Medulla oblongata (tissue), 1 donor: ENCODE data around the gene TPX2.
A peak's percentile ranks its signal among the peaks of the same experiment; 100 is the strongest.

ENCODE experiments used
- DNase-seq: peaks from one replicate; pipeline ENCODE4 v3.0.0-alpha.2; 2015; ENCODE audit errors: extremely low spot score

TPX2 gene

DNA sequence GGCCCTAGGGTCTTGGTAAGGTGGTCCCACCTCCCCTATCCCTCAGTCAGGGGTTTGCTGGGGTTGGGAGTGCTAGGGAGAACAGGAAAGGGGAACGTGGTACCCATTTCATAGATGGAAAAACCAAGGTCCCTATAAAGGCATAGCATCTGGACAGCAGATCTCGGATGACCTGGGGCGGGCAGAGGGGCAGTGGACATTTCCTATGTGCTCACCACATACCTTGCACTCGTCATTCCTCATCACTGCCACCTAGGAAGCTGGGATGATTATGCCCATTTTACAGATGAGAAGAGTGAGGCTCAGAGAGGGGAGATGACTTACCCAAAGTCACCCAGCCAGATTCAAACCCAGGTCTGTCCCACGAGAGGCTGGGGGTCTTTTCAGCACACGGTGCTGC, 92.1 kb downstream of the TPX2 start:
- DNase-seq, result no peak

DNA sequence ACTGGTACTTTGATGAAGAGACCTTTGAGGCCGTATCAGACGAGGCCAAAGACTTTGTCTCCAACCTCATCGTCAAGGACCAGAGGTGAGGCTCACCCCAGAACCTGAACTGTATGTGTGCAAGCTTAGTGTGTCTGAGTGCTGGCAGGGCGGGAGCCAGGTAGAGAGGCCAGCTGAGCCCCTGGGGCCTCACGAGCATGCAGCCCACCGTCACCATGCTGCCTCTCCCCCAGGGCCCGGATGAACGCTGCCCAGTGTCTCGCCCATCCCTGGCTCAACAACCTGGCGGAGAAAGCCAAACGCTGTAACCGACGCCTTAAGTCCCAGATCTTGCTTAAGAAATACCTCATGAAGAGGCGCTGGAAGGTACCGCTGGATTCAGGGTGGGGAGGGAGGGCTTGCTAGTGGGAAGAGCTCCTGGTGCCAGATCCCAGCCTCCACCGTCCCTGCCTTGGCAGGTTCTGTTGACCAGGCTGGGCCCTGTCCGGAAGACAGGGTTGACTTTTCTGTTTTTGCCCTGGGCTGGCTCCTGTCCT, 92.7 kb downstream of the TPX2 start:
- no peak for DNase-seq

DNA sequence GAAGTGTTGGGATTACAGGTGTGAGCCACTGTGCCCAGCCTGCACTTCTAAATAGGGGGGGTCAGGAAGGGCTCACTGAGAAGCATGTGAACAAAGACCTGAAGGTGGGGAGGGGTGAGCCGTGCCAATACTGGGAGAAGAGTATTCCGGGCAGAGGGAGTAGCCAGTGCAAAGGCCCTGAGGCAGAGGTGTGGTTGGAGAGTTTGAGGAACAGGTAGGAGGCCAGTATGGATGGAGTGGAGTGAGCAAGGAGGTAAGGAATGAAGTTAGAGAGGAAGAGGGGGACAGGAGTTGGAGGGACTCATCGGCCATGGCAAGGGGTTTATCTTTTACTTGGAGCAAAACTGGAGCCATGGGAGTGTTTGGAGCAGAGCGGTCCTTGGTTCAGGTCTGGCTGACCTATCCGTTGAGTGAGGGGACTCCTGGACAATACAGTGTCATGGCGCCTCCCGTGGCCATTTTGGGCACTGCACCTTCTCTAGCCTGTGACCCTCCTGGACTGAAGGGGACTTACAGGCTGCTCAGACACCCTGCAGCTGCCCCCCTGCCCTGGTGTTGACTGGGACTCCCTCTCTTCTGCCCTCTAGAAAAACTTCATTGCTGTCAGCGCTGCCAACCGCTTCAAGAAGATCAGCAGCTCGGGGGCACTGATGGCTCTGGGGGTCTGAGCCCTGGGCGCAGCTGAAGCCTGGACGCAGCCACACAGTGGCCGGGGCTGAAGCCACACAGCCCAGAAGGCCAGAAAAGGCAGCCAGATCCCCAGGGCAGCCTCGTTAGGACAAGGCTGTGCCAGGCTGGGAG, 94.2 kb downstream of the TPX2 start:
- DNase-seq, result peak; percentile 28

DNA sequence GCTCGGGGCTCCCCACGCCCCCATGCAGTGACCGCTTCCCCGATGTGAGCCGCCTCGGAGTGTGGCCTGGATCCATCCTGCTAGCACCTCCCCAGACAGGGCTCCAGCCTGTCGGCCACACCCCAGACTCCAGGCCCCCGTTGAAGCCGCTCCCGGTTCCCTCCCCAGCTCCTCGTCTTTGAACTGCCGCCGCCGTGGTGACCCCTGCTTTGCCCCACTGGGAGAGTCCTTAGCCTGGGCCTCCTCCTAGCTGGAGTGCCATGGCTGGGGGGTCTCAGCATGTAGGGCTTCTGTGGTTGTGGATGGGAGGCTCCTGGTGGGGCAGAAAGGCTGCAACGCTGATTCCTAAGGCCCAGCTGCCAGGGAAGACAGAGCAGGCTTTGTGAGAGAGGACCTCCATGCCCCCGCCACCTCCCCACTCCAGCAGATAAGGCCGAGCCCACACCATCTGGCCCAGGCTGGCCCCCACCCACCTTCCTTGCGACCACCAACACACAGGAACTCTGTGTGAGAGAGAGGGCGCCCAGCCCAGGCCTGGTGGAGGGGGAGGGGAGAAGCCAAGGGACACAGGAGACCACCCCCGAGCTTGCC, 94.9 kb downstream of the TPX2 start:
- no peak for DNase-seq

DNA sequence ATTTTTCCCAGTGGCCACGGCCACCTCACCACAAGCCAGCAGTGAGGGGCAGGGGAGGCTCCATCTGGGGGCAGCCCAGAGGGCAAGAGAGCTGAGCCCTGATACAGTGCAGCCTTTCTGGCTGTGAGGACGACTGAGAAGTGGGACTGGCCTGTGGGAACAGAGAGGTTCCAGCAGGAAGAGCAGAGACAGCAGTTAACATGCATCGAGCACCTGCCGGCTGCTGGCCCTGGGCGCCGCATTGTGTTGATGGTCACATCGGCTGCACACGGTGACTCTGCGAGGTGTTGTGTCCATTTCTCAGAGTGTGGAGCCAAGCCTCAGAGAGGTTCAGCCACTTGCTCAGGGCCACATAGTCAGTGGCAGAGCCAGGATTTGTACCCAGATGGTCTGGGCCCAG, 96.5 kb downstream of the TPX2 start:
- no peak for DNase-seq

DNA sequence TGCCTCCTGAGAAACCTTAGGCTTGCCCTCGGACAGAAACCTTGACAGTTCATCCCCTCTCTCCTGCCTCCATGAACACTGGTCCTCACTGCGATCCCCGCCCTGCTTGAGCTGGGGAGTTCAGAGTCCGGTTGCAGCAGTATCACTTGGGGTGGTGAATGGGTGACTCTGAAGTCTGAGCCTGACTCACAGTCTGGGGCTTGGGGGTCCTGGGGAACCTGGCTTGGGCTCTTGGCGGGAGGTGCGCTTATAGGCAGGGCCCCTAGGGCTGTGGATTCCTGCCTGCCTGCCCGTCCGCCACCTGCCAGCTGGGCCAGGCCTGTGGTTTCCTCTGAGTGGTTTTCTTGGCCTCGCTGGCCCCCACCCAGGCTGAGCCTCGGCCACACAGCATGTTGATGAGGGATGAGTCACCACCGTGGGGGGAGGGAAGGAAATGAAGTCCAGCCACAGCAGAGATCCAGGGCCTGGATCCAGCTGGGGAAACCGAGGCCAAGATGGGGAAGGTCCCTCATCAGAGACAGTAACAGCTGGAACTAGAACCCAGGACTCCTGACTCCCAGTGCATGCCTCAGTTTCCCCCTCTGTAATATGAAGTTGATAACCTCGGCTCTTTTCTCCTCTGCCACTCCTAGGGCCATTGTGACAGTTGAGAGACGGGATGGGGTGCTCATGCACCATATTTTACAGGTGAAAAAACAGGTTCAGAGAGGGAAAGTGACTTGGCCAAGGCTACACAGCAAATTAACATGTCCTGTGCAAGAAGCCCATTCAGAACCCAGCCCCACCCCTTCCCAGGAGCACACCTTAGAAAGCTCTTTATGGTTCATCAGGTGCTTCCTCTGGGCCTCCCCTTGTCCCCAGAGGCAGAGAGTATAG, 97.1 kb downstream of the TPX2 start:
- peak; percentile 79 for DNase-seq

DNA sequence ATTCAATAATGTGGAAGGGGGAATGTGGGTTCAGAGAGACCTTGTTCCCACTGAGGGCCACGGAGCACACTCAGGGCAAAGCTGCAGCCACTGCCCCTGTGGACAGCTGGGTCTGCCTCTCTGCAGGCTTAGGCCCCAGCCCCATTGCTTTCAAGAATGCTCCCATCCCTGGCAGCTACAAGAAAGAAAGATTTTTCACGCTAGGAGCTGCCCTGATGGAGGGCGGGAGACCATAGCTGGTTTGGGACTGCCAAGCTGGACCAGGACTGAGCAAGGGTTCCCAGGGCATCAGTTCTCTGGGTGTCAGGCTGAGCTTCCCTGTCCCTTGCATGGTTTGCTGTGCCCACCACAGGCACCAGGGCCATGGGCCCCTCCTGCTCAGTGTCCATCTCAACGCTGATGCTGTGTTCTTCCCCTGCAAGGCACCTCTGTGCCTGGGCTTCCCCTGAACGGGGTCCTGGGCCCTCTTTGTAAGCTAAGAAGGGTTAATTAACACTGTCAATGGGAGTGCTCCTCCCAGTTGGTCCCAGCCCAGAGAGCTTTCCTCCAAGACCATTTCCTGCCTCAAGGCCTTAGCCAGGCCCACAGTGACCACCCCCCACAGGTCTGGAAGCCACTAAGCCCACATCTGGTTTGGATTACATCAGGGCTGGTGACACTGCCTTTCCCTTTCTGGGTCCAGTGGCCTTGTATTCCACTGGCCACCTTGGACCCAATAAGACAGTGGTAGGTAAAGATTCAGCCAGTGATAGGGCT, 97.9 kb downstream of the TPX2 start:
- DNase-seq, result no peak

DNA sequence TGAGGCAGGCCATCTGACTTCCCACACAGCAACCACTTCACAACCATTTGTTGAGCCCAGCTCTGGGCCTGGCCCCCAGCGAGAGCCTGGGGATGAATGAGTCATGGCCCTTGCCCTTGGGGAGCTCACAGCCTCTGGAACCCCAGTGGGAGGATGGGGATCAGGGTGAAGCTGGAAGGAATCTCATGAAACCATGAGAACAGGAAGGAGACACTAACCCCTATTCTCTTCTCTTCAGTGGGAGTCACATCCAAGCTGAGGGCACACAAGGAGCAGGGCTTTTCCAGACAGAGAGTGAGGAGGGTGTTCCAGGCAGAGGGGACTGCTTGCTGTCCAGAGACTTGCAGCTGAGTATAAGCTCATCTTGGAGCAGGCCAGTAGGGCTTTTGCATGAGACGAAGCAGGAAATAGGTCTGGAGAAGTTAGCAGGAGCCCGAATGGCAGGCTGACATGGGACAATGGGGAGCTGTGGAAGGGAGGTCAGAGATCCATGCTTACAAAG, 98.9 kb downstream of the TPX2 start:
- DNase-seq, result no peak

DNA sequence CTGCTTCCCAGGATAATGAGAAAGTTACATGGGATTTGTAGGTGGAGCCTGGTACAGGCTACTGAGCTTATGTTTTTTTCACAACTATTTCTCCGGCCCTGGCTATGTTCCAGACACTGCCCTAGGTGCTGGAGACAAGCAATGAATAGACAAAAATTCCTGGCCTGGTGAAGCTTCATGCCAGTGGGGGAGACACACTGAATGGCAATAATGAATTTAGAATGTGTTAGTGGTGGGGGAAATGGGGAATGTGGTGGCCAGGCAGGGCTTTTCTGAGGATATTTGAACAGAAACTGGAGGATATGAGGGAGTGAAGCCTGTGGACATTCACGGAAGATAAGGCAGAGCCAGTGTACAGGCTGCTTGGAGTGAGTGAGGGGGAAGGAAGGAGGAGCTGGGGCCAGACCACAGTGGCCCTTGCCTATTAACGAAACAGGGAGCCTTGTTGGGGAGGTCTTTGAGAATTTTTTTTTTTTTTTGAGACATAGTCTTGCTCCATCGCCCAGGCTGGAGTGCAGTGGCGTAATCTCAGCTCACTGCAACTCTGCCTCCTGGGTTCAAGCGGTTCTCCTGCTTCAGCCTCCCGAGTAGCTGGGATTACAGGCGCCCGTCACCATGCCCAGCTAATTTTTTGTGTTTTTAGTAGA, 99.7 kb downstream of the TPX2 start:
- no peak for DNase-seq

DNA sequence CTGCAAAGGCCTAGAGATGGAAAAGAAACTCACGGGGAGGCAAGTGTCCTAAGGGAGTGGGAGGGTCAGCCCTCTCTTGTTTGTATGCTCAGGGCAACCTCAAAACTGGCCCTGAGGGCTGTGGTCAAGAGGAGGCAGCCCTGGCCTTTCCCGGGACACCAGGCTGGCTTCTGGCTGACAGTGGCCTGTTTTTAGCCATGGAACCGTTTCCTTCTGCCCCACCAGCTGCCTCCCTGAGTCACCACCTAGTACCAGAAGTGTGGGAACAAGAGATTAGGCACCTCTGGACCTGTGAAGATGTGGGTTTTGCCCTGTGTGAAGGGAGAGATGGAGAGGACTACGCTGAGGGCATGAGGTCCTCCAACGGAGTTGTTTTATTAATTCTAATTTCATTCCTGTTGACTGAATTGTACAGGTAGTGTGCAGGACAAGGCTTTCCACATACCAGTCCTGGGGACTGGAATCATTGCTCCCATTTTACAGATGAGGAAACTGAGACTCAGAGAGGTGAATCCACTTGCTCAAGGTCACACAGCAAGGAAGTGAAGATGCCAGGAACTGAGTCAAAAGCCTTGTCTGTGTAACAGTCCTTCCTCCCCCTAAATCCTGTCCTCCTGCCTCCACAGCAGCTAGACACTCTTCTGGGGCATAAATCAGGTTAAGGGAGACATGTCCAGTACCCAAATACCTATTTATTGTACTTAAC, 100.8 kb downstream of the TPX2 start:
- DNase-seq, result no peak

DNA sequence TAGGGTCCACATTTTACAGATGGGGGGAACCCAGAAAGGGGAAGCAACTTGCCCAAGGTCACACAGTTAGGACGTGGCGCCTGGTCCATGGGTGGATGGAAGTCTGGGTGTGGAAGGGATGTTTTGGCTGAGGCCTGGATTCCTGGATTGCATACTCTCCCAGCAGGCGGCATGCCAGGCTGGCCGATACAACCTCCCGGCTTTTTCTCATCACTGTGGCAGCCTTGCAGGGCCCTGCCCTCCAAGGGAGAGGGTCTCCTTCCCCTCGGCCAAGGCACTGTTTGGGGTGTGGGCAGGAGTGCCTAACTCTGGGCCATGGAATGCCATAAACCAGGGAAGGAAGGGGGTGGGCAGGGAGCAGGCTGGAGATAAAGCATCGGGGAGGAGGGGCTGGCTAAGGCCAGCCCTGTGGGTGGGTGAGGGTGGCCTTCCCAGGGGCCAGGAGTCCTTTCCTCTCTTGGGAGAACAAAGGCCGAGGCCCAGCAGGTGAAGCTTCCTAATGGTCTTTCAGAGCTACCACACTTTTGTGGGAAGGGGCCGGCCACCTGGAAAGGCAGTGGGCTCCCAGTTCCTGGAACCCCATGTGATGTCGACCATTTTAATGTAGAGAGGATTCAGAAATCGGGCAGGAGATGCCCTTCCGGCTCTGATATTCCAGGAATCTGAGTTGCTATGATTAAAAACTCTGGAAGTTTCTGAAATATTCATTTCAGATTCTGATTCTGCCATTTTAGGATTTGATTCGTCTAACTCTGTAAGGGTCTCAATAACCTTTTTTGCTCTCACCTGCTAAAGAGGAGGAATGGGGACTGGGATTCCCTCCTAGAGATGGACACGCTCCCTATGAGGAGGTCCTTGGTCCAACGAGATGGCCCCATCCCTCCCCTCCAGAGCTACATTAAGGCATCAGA, 102.1 kb downstream of the TPX2 start:
- no peak for DNase-seq

DNA sequence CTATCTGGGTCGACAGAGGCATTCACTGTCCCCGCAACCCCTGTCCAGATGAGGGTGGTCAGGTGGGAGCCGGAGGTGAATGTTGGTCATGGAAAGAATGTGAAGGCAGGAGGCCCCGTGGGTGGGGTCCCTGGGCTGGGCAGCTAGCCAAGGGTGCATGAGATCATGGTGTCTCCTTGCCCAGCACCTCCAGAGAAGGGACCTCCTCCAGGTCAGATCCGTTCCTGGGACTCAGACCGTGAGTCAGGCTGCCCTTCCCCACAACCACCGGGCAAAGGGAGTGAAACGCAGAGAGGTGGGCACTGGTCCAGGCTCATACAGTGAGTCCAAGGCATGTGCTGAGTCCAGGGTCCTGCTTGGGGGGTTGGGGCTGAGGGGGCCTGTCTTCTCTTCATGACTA, 102.8 kb downstream of the TPX2 start:
- DNase-seq, result no peak

DNA sequence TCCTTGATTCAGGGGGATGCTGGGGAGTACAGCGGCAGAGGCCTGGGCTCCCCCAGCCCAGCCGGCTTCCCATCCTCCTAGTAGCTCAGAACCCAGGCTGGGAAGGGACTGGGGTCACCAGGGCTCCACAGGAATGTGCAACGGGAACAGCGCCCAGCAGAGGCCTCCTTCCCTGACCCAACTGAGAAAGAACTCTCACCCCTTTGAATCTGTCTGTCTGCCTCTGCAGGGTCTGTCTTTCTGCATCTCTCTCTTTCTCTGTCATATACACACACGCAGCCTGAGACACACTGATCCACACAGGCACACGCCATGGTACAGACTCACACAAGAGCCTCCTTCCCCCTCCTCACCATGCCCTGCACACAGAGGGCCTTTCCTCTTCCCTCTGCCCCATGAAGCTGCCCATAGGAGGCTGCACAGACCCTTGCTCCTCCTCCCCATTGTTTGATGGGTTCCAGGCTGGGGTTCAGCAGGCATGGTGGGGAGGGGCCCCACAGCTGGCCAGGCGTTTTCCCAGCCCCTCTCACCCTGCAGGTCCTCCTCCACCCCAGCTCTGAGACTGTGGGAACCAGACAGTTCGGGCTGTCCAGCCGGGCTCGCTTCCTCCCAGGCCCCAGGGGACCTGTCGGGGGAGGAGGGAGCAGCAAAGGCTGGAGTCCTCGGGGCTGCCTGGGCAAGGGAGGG, 103.5 kb downstream of the TPX2 start:
- peak; percentile 17 for DNase-seq

DNA sequence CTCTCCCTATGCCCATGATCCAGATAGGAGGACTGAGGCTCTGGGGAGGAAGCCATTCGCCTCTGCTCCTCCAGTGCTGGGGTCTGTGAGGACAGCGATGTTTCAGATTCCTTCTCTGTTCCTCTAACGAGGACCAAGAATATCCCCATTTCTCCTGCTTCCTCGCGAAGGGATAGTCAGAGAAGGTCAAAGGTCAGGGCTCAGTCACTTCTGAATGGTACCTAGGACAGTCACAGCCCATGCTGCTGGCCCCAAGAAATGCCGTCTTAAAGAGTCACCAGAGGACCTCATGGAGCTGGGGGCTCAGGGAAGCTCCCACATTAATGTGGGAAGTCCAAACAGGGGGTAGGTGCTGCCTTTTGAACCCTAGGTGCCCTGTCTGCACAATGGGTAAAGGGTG, 104.2 kb downstream of the TPX2 start:
- no peak for DNase-seq

DNA sequence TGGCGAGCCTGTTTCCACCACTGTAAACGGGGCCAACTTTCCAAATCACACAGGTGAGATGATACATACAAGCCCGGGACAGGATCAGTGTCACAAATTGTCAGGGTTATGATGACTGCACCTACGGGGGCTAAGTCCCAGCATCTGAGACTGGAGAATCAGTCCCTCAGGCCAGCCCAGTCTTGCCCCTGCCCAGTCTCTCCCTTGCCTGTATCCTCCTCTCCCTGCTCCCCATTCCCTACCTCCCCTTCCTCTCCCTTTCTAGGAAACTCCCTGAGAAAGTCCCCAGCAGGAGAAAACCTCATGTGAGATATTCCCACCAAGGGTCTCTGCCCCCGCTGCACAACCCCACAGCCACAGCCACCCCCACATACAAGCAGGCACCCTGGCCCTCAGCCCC, 104.8 kb downstream of the TPX2 start:
- DNase-seq, result no peak

DNA sequence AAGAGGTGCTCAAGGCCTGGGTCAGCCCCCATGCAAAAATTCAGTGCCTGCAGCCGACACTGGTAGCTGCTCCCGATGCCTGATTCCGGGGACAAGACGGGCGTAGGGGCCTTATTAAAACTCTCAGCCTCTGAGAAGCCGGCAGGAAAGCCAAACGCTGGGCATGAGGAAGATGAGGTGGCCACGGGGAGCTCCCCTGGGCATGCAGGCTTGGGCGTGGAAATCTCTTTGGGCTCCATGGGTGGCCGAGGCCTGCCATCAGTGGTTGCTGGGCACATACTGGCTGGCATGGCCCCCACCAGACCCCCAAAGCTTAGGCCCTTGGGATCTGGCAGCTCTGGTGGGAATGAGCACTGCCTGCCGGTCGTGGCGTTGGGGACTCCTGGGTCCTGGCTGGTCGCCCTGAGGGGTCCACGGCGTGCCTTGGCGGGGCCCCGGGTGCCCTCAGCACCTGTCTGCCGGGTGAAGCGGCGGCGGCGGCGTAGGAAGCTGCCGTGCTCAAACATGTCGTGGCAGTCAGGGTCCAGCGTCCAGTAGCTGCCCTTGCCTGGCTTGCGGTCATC, 105.7 kb downstream of the TPX2 start:
- DNase-seq, result no peak

DNA sequence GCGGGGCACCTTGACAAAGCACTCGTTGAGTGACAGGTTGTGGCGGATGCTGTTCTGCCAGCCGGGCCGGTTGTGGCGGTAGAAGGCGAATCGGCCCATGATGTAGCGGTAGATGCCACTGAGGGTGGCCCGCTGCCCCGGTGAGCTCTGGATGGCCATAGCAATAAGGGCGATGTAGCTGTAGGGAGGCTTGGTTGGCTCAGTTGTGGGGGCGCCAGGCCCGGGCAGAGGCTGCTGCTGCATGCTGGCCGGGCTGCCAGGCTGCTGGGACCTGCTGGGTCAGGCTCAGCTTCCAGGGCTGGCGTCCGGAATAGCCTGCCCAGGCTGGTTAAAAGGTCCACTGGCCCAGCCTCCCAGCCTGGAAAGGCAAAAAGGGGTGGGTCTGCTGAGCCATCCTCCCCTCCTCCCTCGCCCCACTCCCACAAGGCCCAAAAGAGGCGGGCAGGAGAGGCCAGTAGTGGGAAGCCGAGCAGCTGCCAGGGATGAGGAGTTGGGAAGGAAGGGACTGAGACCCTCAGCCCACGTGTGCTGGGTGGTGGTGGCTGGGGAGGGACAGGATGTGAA, 106.3 kb downstream of the TPX2 start, which contains the start of gene FOXS1:
Gene FOXS1 (minus strand): TSS at position 305 of the 564 bp plus-strand sequence. CDS start 62 bp downstream, at position 243.
- peak; percentile 66 for DNase-seq

DNA sequence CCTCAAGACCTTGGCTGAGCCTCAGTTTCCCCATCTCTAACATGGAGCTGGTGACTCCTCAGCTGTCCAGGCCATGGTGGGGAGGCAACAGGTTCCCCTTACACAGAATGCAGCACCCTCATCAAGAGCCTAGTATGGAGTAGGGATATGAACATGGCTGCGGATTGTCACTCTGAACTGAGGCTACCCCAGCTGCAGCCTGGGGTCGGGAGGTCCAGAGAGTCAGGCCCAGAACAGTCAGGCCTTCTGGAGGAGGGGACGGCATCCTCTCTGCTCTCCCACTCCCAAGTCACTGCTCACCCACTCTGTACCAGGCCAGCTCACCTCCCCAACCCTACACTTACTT, 107.7 kb downstream of the TPX2 start:
- DNase-seq, result no peak
